ENCODE measurements around the gene PSMD1.

Gene PSMD1

GRCh38 chr2:231043796-231044195 is 12.9 kb upstream of the PSMD1 start:
- no peak overlapping the region for H2AFZ ChIP-seq (ENCODE audit: low read depth, low read length)
- 0 out of 2 replicates have a peak, but pooled peaks cover 3% of the 10 kb centered on the region for H3K27me3 ChIP-seq (ENCODE audit: low read depth, low read length)
- no peak overlapping the region for H3K4me3 ChIP-seq (ENCODE audit: low read length)
- no peak for TF ChIP-seq EZH2phosphoT487 (IDR thresholded peaks at IDR 0.05; ENCODE audit: low read depth)
- TF ChIP-seq CTCF (IDR thresholded peaks at IDR 0.05; ENCODE audit: low read depth, low read length), result no peak
- no peaks in the 10 kb centered on the region for H3K79me2 ChIP-seq (ENCODE audit: low read length)
- no peak overlapping the region for H3K4me2 ChIP-seq (ENCODE audit: low read length)
- no peak overlapping the region for H3K9ac ChIP-seq (ENCODE audit: low read length)
- no peak overlapping the region for H3K27ac ChIP-seq (ENCODE audit: low read length)
- no peaks in the 10 kb centered on the region for H3K36me3 ChIP-seq (replicated peaks; ENCODE audit: low read depth, low read length)
- no peaks in the 10 kb centered on the region for H3K9me3 ChIP-seq (ENCODE audit: insufficient read depth, low read length)
- H4K20me1 ChIP-seq (ENCODE audit: insufficient read depth, low read length), result no peaks in the 10 kb centered on the region
- no peaks in the 10 kb centered on the region for H3K4me1 ChIP-seq (ENCODE audit: low read length)

GRCh38 chr2:231046916-231047273 is 9.8 kb upstream of the PSMD1 start:
- Histone ChIP-seq H2AFZ (ENCODE audit: low read depth, low read length) (no peak overlapping the region), H3K79me2 (ENCODE audit: low read length) (no peaks in the 10 kb centered on the region), H3K4me1 (ENCODE audit: low read length) (no peaks in the 10 kb centered on the region), H3K36me3 (replicated peaks; ENCODE audit: low read depth, low read length) (no peaks in the 10 kb centered on the region), H4K20me1 (ENCODE audit: insufficient read depth, low read length) (no peaks in the 10 kb centered on the region), H3K27me3 (ENCODE audit: low read depth, low read length) (no peaks in the 10 kb centered on the region), H3K27ac (ENCODE audit: low read length) (no peak overlapping the region), H3K4me2 (ENCODE audit: low read length) (no peak overlapping the region), H3K9me3 (ENCODE audit: insufficient read depth, low read length) (no peaks in the 10 kb centered on the region), H3K4me3 (ENCODE audit: low read length) (no peak overlapping the region), H3K9ac (ENCODE audit: low read length) (no peak overlapping the region)
- no peak for TF ChIP-seq EZH2phosphoT487 (IDR thresholded peaks at IDR 0.05; ENCODE audit: low read depth)
- no peak for TF ChIP-seq CTCF (IDR thresholded peaks at IDR 0.05; ENCODE audit: low read depth, low read length)

GRCh38 chr2:231047274-231047922 is 9.3 kb upstream of the PSMD1 start:
- no peak overlapping the region for H3K4me2 ChIP-seq (ENCODE audit: low read length)
- TF ChIP-seq EZH2phosphoT487 (IDR thresholded peaks at IDR 0.05; ENCODE audit: low read depth), result no peak
- no peak for TF ChIP-seq CTCF (IDR thresholded peaks at IDR 0.05; ENCODE audit: low read depth, low read length)

GRCh38 chr2:231047923-231048915 is 8.4 kb upstream of the PSMD1 start:
- H3K27me3 ChIP-seq (ENCODE audit: low read depth, low read length), result no peaks in the 10 kb centered on the region
- no peaks in the 10 kb centered on the region for H3K79me2 ChIP-seq (ENCODE audit: low read length)
- no peak overlapping the region for H3K27ac ChIP-seq (ENCODE audit: low read length)
- H3K4me3 ChIP-seq (ENCODE audit: low read length), result no peak overlapping the region
- no peaks in the 10 kb centered on the region for H4K20me1 ChIP-seq (ENCODE audit: insufficient read depth, low read length)
- no peaks in the 10 kb centered on the region for H3K4me1 ChIP-seq (ENCODE audit: low read length)
- H3K9ac ChIP-seq (ENCODE audit: low read length), result no peak overlapping the region
- no peaks in the 10 kb centered on the region for H3K9me3 ChIP-seq (ENCODE audit: insufficient read depth, low read length)
- H3K36me3 ChIP-seq (replicated peaks; ENCODE audit: low read depth, low read length), result no peaks in the 10 kb centered on the region
- no peak overlapping the region for H3K4me2 ChIP-seq (ENCODE audit: low read length)
- TF ChIP-seq EZH2phosphoT487 (IDR thresholded peaks at IDR 0.05; ENCODE audit: low read depth), result no peak
- no peak for TF ChIP-seq CTCF (IDR thresholded peaks at IDR 0.05; ENCODE audit: low read depth, low read length)
- no peak overlapping the region for H2AFZ ChIP-seq (ENCODE audit: low read depth, low read length)

More at GRCh38 chr2:231047274-231047922, 9.3 kb upstream of the PSMD1 start:
- Histone ChIP-seq H2AFZ (ENCODE audit: low read depth, low read length) (no peak overlapping the region), H4K20me1 (ENCODE audit: insufficient read depth, low read length) (no peaks in the 10 kb centered on the region), H3K27me3 (ENCODE audit: low read depth, low read length) (no peaks in the 10 kb centered on the region), H3K79me2 (ENCODE audit: low read length) (no peaks in the 10 kb centered on the region), H3K27ac (ENCODE audit: low read length) (no peak overlapping the region), H3K9ac (ENCODE audit: low read length) (no peak overlapping the region), H3K4me1 (ENCODE audit: low read length) (no peaks in the 10 kb centered on the region), H3K4me3 (ENCODE audit: low read length) (no peak overlapping the region), H3K9me3 (ENCODE audit: insufficient read depth, low read length) (no peaks in the 10 kb centered on the region), H3K36me3 (replicated peaks; ENCODE audit: low read depth, low read length) (no peaks in the 10 kb centered on the region)

Data from OCI-LY3 (cell line).